Breast epithelium (tissue), 3 donors: ENCODE results near the gene MRGPRX3.

ENCODE experiments used
- CTCF ChIP-seq, 3 donors: fragments of 450-650 bp; IDR thresholded peaks; one replicate each; pipeline ENCODE4 v1.5.1; 2016 to 2017; ENCODE audit warnings: antibody characterized with exemption in 3 of 3, mild to moderate bottlenecking in 3 of 3, moderate library complexity in 3 of 3
- POLR2AphosphoS5 ChIP-seq, 3 donors: sonication (generic); formaldehyde crosslinking; IDR thresholded peaks; one replicate each; pipeline ENCODE4 v1.6.1; 2017; ENCODE audit warnings: antibody characterized with exemption in 3 of 3

GRCh38 chr11:18144243-18144642 lies 11.9 kb downstream of the MRGPRX3 start:
- TF ChIP-seq CTCF (IDR thresholded peaks at IDR 0.05) (no peak), POLR2AphosphoS5 (IDR thresholded peaks at IDR 0.05) (no peak)
